ENCODE data around the gene TSPAN9.

Gene TSPAN9

DNA sequence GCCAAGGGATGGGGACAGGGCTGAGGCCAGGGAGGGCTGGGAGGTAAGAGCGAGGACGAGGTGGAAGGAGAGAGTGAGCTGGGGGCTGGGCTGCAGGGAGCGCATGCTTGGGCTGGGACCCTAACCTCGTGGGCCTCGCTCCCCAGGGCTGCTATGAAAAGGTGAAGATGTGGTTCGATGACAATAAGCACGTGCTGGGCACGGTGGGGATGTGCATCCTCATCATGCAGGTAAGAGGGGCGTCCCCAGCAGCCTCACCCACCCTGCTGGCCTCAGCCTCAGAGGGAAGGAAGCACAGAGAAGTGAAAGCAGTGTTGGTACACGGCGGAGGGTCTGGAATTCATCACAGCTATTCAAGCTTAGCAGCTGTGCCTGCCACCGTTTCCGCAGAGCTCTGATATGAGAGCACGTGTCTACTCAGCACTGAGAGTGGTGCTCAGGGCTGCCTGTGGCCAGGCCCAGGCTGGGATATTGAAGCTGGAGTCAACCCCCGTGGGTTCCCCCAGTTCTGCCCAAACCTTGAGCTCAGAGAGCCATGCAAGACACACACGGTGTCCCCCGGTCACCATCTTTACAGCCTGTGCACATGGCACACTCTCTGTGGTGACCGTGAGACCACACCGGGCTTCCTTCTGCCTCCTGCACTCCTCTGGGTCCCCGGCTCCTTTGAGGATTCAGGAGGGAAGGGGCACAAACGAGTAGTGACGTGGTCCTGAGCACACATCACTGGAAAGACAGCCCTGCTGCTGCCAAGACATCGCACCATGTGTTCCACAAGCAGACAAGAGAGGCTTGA lies 204.6 kb downstream of the TSPAN9 start:
- no peak for DNase-seq

DNA sequence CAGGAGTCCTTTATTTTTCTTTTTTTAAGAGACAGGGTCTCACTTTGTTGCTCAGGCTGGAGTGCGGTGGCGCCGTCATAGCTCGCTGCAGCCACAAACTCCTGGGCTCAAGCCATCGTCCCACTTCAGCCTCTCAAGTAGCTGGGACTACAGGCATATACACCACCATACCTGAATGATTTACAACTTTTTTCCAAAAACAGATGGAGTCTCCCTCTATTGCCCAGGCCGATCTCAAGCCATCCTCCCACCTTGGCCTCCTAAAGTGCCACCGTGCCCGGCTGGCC lies 205.1 kb downstream of the TSPAN9 start:
- no peak for DNase-seq

DNA sequence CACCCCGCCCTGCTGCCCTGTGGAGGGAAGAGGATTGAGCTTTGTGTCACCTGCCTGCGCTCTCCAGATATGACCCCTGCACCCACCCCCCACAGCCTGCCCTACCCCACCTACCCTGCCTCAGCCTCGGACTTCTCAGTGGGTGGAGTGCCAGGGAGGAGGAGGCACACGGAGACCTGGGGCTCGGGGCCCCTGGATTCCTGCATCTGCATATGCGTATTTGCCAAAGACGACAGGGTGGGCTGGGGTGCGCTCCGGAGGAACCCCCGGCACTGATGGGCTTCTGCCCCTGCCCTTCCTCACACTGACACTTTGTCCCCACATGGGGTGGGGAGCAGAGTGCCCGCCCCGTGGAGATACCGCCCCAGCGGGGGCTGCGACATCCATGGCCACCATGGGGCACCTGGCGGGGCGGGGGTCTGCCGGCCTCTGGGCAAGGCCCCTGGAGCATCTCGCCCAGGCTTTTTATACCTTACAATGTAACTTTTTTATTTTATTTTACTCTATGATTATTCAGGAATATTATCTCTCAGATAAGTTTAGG lies 206.0 kb downstream of the TSPAN9 start:
- DNase-seq, result no peak

DNA sequence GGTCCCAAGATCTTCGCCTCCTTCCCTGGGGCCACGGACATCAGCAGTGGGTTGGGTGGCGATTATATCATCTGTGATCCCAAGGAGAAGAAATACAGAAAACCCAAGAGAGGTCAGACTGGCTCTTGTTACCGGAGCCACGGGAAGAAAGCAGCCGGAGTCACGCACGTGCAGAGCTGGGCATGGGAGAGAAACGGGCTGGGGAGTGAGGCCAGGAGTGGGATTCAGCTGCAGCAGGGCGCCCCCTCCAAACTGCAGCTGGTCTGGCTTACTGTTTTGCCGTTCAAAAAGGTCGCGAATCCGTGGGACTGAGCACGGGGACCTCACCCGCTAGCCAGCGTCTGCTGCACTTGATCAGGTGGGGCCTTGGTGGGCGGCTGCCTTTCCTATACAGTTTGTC lies 207.2 kb downstream of the TSPAN9 start:
- no peak for DNase-seq

DNA sequence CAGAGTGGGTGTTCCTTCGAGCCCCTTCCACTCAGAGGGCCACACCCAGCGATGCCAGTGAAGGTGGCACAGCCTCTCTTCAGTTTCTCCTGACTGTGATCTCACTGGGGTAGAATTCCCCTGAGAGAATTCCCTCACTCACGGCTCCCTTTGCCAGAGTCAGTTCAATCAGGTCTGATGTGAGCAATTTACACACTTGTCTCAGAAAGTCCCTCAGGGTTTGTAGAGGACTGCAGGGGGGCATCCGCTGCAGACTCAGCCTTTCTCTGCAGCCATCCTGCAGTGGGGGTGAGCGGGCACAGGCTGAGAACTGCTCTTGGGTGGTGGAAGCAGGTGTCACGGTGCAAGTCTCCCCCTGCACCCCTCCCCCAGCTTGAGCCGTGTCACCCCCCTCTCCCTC lies 208.4 kb downstream of the TSPAN9 start:
- DNase-seq, result no peak

DNA sequence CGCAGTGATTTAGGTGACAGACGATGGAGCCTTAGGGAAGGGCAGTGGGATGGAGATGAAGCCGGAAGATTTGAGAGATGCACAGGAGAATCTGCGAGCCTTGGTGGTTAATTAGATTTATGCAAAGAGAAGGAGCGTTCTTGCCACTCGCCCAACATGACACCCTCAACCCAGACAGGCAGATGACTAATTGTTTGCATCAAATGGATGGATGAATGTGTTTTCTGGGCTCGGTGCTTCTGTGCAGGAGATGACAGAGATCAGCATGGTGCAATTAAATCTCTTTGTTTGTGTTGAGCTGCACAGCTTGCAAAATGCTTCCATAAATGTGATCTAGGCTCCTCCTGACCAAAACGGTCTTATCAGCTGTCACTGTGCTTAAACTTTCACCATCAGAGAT lies 211.5 kb downstream of the TSPAN9 start:
- DNase-seq, result no peak

DNA sequence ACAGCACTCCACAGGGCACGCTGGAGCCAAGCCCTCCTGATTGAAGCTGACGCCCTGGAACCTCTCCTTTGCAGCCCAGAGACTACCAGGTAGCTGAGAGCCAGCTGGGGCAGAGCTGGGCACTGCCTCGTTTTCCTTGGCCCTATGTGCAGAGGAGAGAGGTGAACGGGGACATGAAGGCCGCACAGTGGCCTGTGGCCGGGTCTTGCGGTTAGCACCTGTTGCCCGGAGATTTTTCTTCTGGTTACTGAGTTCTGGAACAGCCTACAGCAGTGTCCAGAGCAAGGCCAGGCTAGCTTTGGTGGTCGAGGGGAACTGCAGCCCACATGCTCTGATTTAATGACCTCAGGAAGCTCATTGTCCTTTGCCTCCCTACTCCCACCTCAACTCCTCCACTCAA lies 212.5 kb downstream of the TSPAN9 start:
- DNase-seq, result no peak

DNA sequence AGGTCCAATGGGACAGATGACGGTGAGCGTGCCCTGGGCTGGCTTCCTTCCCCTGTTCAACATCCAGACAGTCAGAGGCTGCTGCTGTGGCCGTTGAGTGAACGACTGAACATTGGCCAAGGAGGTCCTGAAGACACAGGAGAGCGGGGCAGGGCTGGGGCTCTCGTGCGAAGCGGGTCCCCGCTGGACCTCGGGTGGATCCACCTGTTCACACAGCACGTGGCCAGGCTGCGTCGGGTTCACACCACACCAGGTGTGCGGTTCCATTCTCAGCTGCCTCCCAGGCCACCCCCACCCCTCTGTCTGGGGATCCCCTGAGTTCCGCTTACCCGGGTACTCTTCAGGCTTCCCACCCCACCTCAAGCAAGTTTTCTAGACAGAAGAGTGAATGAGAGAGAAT lies 214.8 kb downstream of the TSPAN9 start:
- DNase-seq, result no peak

DNA sequence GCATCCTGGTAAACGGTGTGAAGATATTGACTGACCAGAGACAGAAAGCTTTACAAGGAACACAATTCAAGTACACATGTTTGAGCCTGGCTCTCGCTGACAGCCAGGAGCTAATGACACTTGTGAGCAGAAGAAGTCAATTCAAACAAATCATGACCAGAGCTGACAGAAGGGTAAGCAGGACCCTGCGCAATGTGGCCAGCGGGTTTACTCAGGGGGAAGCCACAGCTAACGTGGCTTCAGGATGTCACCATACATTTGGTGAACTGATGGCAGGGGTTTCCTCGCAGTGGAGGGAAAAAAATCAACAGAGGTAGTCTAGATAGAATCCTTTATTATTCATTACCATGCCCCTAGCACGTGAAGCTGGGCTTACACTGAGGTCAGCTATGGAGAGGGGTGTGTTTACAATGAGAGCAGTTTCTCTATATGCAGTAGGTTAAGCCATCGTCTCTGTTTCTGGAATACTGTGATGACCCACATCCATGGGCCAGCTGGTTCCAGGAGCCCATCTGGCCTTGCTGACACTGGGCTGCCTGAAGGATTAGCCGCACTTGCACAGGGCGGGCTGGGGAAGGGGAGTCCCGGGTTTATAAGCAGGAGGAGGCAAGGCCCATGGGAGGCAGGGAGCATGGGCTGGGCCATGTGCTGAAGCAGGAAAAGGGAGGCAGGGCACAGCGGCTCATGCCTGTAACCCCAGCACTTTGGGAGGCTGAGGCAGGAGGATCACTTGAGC lies 215.7 kb downstream of the TSPAN9 start:
- no peak for DNase-seq

DNA sequence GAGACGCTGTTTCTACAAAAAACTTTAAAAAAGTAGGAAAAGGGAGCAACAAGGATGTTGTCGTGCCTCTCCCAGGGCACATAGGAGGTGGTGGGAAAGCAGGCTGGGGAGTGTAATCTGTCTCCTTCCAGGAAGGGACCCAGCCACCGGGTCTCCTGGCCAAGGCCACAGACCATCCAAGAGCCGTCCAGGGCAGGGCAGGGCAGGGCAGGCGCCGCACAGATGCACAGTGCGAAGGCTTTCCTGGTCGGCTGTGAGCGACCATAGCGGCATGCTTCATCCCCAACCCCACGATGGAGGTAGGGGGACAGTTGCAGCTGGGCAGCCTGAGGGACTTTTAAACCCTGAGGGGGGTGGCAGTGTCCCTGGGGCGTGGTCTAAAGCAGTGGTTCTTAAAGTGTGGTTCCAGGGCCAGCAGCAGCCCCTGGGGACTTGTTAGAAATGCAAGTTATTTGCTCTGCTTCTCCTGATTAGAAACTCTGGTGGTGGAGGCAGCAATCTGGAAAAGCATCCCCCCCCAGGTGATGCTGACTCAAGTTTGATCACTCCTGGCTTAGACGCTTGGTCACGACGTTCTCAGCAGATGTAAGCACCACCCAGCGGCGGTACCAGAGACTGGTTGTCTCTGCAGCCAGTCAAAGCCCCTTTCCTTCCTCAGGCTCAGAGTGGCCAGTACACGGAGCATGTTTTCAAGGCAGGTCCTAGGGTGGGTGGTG lies 216.4 kb downstream of the TSPAN9 start:
- no peak for DNase-seq

DNA sequence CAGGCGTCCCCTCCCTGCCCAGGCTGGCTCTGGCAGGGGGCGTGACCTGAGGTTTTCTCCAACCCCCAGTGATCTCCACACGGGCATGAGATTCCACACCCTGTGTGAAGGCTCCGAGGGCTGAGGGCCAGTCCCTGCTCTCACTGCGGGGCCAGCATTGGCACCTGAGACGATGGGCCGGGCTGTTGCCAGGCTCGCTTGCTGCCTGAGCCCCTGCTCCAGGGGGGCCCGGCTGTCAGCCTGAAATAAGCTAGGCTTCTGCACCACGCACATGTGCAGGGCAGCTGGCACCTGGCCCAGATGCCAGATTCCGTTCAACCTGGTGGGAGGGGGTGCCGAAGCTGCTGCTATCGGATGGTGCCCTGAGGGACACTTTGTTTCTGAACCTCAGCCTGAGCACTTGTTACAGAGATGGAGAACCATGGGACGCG lies 217.3 kb downstream of the TSPAN9 start:
- DNase-seq, result no peak

DNA sequence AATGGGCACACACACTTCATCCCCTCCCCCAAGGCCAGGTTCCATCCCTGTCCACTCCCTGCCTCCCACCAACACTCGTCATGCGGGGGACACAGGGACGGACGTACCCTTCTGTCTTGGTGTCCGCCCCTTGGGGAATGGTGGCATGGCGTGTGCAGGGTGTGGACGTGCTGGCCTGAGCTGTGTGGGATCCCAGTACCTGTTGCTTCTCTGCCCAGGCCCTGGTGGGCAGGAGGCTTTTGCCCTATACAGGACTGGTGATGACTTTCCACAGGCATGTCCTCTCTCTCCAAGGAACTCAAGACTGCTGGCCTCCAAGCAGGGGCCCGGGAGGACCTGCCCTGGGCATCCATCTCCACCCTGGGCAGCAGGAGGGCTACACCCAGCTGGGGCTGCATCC lies 218.0 kb downstream of the TSPAN9 start:
- no peak for DNase-seq

DNA sequence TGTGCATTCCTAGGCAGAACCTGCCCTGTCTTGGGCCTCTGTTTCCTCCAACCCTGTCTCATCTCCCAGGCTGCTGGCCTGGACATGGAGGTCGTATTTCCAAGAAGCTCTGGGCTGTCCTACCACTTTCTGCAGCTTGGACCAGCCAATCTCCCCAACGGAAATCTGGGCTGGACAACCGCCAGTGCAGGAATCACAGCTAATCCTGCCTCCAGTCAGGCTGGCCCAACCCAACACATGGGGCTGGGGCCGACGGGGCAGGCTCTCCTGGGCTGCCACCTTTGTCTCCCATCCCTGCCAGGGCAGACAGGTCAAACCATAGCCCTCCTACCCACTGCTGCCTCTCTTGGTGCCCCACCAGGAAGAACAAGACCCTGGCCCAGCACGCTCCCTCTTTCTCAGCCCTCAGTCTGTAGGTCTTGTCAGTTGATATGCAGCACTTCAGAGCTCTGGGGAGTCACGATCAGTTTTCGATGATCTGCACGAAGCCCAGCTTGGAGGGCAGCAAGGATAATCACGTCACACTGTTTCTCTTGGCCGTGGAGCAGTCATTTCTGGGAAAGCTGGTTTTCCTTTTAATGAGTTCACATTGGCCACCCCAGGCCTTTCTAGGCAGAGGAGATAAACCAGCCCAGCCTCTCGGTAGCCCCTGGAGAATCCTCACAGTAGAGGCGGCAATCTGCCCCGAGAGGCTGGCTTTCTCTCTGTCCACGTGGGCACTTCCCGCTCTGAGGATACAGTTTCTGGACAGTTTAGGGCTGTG lies 218.6 kb downstream of the TSPAN9 start:
- no peak for DNase-seq

DNA sequence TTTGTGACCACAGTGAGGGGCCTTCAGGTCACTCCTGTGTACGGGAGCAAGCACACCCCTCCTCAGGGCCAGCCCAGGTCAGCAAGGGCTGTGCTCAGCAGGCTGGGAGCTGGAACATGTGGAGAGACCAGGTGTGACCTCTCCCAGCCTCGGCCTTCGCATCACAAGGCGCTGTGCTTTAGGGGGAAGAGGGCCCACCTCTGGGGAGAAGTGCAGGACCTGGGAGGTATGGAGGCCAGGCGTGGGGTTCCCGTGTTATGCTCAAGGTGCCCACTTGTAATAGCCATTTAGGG lies 219.2 kb downstream of the TSPAN9 start:
- DNase-seq, result no peak

DNA sequence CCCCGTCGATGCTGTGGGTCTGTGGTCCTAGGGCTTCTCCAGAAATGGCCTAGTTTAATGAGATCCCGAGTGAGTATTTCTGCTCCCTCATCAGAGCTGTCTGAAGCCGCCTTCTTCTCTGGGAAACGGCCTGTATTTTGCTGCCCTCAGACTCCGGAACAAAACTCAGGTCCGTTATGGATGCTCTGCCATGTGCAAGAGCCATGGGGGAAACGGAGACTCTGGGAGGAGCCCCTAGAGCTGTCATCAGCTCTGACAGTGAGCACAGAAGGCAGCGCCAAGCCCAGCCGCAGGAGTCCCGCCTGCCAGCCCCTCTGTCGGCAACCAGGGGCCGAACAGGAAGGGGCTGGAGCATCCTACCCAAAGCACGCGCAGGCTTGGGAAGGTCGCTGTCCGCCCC lies 221.4 kb downstream of the TSPAN9 start:
- DNase-seq, result no peak

DNA sequence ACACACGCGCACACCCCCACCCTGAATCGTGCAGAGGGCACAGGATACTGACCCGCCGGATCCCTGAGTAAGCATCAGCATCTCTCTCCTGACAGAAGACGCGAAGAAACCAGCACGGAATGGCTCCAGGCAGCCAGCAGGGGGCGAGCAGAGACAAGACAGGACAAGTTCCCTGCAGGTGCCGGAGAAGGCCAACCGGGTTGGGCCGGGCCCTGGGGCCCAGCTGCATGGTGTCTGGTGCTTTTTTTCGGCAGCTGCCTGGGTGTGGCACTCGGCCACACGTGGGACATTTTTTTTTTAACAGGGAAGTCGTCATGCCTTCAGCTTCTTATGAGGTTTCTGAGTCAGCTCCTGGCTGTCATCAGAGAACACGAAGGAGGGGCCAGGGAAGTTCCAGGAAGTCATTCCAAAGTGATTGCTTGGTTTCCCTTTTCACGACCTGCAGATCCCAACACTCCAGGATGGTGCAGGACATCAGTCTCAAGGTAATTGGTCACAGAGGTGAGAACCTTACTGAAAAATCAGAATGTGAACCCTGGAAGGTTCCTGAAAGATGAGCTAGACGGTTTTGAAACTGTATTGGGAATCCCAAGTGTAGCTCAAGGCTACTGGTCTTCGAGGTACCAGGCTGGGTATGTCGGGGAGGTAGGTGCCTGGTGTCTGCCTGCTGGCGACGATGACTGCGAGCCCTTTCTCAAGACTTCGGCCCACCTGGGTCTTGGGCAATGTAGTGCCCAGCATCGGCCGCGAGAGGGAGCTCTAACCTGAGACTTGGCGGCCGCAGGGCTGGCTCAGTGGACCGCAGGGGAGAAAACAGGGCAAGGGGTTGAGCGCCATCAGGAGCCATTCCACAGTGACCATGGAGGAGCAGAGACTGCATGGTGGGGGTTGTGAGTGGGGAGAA lies 223.0 kb downstream of the TSPAN9 start:
- DNase-seq, result peak; percentile 96

DNA sequence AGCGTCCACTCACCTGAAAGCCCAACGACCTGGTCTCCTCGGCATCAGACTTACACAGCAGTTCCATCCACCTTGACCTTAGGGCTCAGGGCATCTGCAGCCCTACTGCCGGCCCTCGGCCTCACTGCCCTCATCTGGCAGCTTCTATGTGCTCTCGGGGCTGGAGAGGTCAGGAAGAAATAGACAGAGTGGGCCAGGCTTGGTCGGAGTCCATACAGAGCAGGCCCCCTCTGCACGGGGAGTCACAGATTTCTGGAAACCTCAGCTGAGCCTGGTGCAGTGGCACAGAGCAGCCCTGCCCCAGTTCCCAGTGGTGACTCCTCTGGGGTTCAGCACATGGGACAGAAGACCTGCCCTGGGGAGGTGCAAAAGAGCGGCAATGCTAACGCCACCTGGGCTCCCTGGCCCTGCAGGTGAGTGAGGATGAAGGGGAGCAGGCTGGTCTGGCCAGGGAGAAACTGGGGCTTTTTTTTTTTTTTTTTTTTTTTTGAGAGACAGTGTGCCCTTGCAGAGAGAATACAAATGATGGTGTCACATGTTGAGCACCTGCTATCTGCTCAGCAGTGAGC lies 223.7 kb downstream of the TSPAN9 start:
- no peak for DNase-seq

DNA sequence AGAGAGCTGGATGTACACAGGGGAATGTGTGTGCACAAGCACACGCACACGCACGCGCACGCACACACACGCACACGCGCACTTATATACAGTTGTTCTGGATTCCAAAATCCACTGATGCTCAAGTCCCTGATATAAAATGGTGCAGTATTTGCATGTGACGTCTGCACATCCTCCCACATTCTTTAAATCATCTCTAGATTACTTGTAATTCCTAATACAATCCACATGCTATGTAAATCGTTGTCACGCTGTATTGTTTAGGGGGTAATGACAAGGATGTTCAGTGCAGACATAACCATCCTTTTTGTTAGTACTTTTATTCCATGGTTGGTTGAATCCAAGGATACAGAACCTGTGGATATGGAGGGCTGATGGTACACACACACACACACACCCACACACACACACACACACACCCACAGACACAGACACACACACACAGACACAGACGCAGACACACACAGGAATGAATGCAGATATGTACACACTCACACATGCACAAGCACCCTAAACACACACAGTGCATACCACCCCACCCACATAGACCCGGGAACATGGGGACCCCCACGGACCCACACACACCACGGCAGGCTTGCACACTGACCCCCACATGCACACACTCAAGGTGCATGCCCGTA lies 225.3 kb downstream of the TSPAN9 start:
- no peak for DNase-seq

DNA sequence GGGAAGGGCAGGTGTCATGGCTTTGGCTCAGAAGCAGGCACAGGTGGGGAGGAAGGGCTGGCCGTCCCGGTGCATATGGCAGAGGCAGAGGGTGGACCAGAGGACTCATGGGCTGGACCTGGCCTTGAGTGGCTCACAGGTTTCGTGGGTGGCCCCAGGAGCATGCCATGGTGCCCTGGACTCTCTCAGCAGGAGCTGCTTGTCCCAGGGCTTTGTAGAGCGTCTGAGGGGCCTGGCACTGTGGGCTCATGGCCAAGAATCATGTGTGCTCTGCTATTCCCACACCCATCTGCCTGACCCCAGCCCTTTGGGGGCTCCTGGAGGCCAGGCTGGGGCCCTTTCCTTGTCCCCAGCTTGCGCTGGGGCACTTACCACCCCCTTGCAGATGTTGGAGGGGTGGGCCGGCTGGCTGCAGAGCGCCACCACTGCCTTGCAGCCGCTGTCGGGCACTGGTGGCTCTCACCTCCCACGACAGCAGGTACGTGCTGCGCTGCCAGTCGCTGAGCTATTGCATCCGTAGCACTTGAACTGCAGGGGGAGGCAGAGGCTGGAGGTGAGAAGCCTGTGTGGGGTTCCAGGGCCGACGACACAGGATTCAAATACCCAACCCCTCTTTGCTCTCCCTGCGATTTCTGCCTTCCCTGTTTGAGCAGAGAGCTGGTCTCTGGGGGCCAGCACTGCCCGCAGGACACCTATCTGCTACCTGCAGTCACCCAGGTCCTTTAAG lies 226.4 kb downstream of the TSPAN9 start:
- DNase-seq, result no peak

DNA sequence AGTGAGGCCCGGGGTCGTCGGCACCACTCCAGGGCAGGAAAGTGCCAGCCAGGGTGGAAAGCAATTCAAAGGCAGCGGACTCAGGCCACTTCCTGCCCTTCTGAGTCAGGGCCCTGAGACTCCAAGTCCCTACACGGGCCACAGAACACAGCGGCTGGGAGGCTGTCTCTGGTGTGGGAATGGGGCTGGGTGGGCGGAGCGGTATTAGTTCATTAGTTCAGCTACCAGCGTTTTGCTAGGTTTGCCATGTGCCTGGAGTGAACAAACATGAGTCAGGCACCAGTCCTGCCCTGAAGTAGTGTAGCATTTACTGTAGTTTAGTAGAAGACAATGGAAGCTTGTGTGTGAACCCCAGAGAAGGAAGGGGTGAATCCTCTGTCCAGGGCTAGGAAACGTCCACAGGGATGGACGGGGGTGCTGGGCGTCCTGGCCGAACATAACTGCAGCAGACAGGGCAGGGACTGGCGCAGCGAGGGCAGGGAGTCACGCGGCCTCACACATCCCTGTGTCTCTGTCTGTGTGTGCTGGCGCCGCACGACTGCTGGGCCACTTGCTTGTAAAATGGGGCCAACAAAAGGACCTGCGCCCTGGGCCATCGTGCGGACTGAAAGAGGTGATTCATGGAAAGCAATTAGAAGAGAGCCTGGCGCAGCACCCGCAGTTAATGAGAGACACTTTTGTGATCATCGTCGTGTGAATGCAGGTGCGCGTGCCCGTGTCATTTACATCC lies 227.4 kb downstream of the TSPAN9 start:
- DNase-seq, result peak; percentile 23

All from amniotic stem cell (primary cell).